PFSK-1 (cell line): Measurements from ENCODE around the gene GNB3.

Source experiments
- FOXP2 ChIP-seq: optimal IDR thresholded peaks from 2 replicates; pipeline ENCODE3; 2011; ENCODE audit warnings: borderline replicate concordance, control low read depth, inconsistent platforms; ENCODE audit not compliant: insufficient read depth; ENCODE audit errors: extremely low read length, extremely low read depth
- POLR2AphosphoS5 ChIP-seq: IDR thresholded peaks from 2 replicates; pipeline ENCODE4 v1.6.1; 2012; ENCODE audit warnings: low read depth, mild to moderate bottlenecking, control low read depth, low read length, moderate library complexity
- REST ChIP-seq, 2 experiments: IDR thresholded peaks; 2 replicates each; pipeline versions ENCODE4 v1.6.1 to v1.8.0; 2011 to 2012; ENCODE audit warnings: low read depth in 2 of 2, low read length in 2 of 2, control low read depth in 1 of 2, inconsistent platforms in 1 of 2, mild to moderate bottlenecking in 1 of 2, moderate library complexity in 1 of 2; ENCODE audit not compliant: insufficient read depth in 1 of 2
- SIN3A ChIP-seq: IDR thresholded peaks from 2 replicates; pipeline ENCODE4 v1.6.1; 2012; ENCODE audit warnings: mild to moderate bottlenecking, low read length, moderate library complexity, borderline replicate concordance; ENCODE audit not compliant: insufficient read depth
- TAF1 ChIP-seq: IDR thresholded peaks from 2 replicates; pipeline ENCODE4 v1.6.1; 2012; ENCODE audit warnings: low read length, control low read depth, borderline replicate concordance; ENCODE audit not compliant: insufficient read depth

The GNB3 gene

GRCh38 chr12:6883252-6883651 lies 42.5 kb downstream of the GNB3 start:
- TF ChIP-seq POLR2AphosphoS5 (no peak), TAF1 (no peak), SIN3A (no peak), REST (IDR thresholded peaks at IDR 0.05; ENCODE audit: insufficient read depth in 1 of 2, low read depth in 2 of 2, low read length in 2 of 2) (no peak), FOXP2 (no peak)

GRCh38 chr12:6883683-6884082 lies 43.0 kb downstream of the GNB3 start:
- TF ChIP-seq FOXP2 (no peak), REST (IDR thresholded peaks at IDR 0.05; ENCODE audit: insufficient read depth in 1 of 2, low read depth in 2 of 2, low read length in 2 of 2) (no peak), TAF1 (no peak), SIN3A (no peak), POLR2AphosphoS5 (no peak)

- no peak for TF ChIP-seq REST (IDR thresholded peaks at IDR 0.05; ENCODE audit: insufficient read depth in 1 of 2, low read depth in 2 of 2, low read length in 2 of 2)
- no peak for TF ChIP-seq FOXP2
- TF ChIP-seq SIN3A = no peak
- no peak for TF ChIP-seq TAF1
- TF ChIP-seq POLR2AphosphoS5 = no peak
Measured at GRCh38 chr12:6884539-6884938, 43.8 kb downstream of the GNB3 start.

GRCh38 chr12:6887460-6887859 lies 46.7 kb downstream of the GNB3 start:
- no peak for TF ChIP-seq SIN3A
- no peak for TF ChIP-seq POLR2AphosphoS5
- no peak for TF ChIP-seq FOXP2
- TF ChIP-seq TAF1 = no peak
- TF ChIP-seq REST (IDR thresholded peaks at IDR 0.05; ENCODE audit: insufficient read depth in 1 of 2, low read depth in 2 of 2, low read length in 2 of 2) = no peak

- TF ChIP-seq SIN3A = no peak
- TF ChIP-seq POLR2AphosphoS5 = no peak
- no peak for TF ChIP-seq FOXP2
- TF ChIP-seq TAF1 = no peak
- no peak for TF ChIP-seq REST (IDR thresholded peaks at IDR 0.05; ENCODE audit: insufficient read depth in 1 of 2, low read depth in 2 of 2, low read length in 2 of 2)
Measured at GRCh38 chr12:6888360-6888759, 47.6 kb downstream of the GNB3 start.
